Mucosa of descending colon (tissue), 3 donors: ENCODE measurements around the gene MYRFL. TPM values are rescaled to one million over a fixed set of nuclear protein-coding genes. Genes with fewer than 3 reads are reported as not detected.

Experiments used
- ATAC-seq: fragments of 200-7000 bp; cut with Tn5 transposase; one replicate; pipeline ENCODE4 v1.9.1; 2020; ENCODE audit warnings: mild to moderate bottlenecking, moderate library complexity
- DNase-seq, 3 donors: peaks; one replicate each; pipeline ENCODE4 v3.0.0-alpha.2; 2020
- H3K36me3 ChIP-seq: fragments of 200-600 bp; one replicate; pipeline ENCODE4 v1.8.0; 2021; ENCODE audit warnings: low read depth, mild to moderate bottlenecking
- H3K4me1 ChIP-seq: fragments of 200-600 bp; one replicate; pipeline ENCODE4 v1.8.0; 2021; ENCODE audit warnings: low read depth, mild to moderate bottlenecking
- H3K4me3 ChIP-seq: fragments of 200-600 bp; one replicate; pipeline ENCODE4 v1.8.0; 2021; ENCODE audit warnings: mild to moderate bottlenecking
- H3K9me3 ChIP-seq: fragments of 200-600 bp; one replicate; pipeline ENCODE4 v1.8.0; 2021; ENCODE audit warnings: mild to moderate bottlenecking
- CTCF ChIP-seq: fragments of 200-600 bp; IDR thresholded peaks from one replicate; pipeline ENCODE4 v1.8.0; 2022; ENCODE audit warnings: antibody characterized with exemption, mild to moderate bottlenecking
- intact Hi-C, 2 donors: fragments of 100-400 bp; cut with DNase I in 1 of 2; cut with micrococcal nuclease in 1 of 2; formaldehyde crosslinking; loops; one replicate each; pipeline versions ENCODE4 v1.11.0 to v1.11.1; 2022; cut with DNase I, micrococcal nuclease
- total RNA-seq, 3 donors: library from RNA; stranded (reverse); fragmentation: NEBNext Ultra II Directional in 2 of 3; extraction: Animal tissue kit (Norgen Biotek cat#: 25700) in 2 of 3; gene quantifications; one replicate each; pipeline versions ENCODE4 v1.2.1 to v1.2.4, GENCODE V29; 2021 to 2023
- donor health status: DM: no; HTN: no; CAD: no; lungs with moderate emphysema.
- donor health status: DM: no; HTN: no; CAD: no.
- donor health status: DM: no; HTN: yes; CAD: no.

Gene MYRFL
- total RNA-seq, 3 donors from 2014 or later = 0.23 to 0.58 TPM; not detected in 1

GRCh38 chr12:69824028-69824427, 999 bp upstream of the MYRFL start:
- Histone ChIP-seq H3K4me3 (no peak overlapping the region), H3K4me1 (no peaks in the 10 kb centered on the region), H3K36me3 (no peaks in the 10 kb centered on the region), H3K9me3 (no peaks in the 10 kb centered on the region)
- intact Hi-C loops = no loop called here
- DNase-seq (no peak), ATAC-seq (no peak)
- TF ChIP-seq CTCF = no peak

GRCh38 chr12:69828897-69829296, 3.9 kb downstream of the MYRFL start:
- Histone ChIP-seq H3K4me3 (no peak overlapping the region), H3K9me3 (no peaks in the 10 kb centered on the region), H3K4me1 (no peaks in the 10 kb centered on the region), H3K36me3 (no peaks in the 10 kb centered on the region)
- ATAC-seq (no peak), DNase-seq (no peak)
- TF ChIP-seq CTCF = no peak
- intact Hi-C loops = no loop called here

- peaks cover 4% of the 10 kb centered on the region for H3K4me1 ChIP-seq
- no peak for TF ChIP-seq CTCF
- intact Hi-C loops = no loop called here
- no peaks in the 10 kb centered on the region for H3K36me3 ChIP-seq
- H3K9me3 ChIP-seq = no peaks in the 10 kb centered on the region
- ATAC-seq (no peak), DNase-seq (no peak)
- H3K4me3 ChIP-seq = no peak overlapping the region
These were observed 8.7 kb downstream of the MYRFL start for GRCh38 chr12:69833696-69834095.

- Histone ChIP-seq H3K36me3 (no peaks in the 10 kb centered on the region), H3K4me1 (peaks cover 4% of the 10 kb centered on the region), H3K9me3 (no peaks in the 10 kb centered on the region), H3K4me3 (no peak overlapping the region)
- intact Hi-C loops = no loop called here
- no peak for DNase-seq
- no peak for ATAC-seq
- TF ChIP-seq CTCF = no peak
These were observed 9.1 kb downstream of the MYRFL start for GRCh38 chr12:69834147-69834546.

- TF ChIP-seq CTCF = no peak
- H3K4me1 ChIP-seq = peaks cover 4% of the 10 kb centered on the region
These were observed 9.5 kb downstream of the MYRFL start for GRCh38 chr12:69834576-69834975.

GRCh38 chr12:69835081-69835480, 10.1 kb downstream of the MYRFL start:
- H3K4me3 ChIP-seq = no peak overlapping the region
- ATAC-seq (no peak), DNase-seq (no peak)
- no peaks in the 10 kb centered on the region for H3K9me3 ChIP-seq
- H3K36me3 ChIP-seq = no peaks in the 10 kb centered on the region
- H3K4me1 ChIP-seq = peaks cover 4% of the 10 kb centered on the region
- no peak for TF ChIP-seq CTCF
- intact Hi-C loops = no loop called here

More at GRCh38 chr12:69834576-69834975, 9.5 kb downstream of the MYRFL start:
- Histone ChIP-seq H3K36me3 (no peaks in the 10 kb centered on the region), H3K4me3 (no peak overlapping the region), H3K9me3 (no peaks in the 10 kb centered on the region)
- DNase-seq = no peak
- intact Hi-C loops = no loop called here
- ATAC-seq = no peak
